Naive thymus-derived CD8-positive, alpha-beta T cell (primary cell): Measurements from ENCODE around the gene UBE2K. TPM values are rescaled to one million over a fixed set of nuclear protein-coding genes. Genes with fewer than 3 reads are reported as not detected.
"Not testable (repeated sequence)": the region's sequence is repeated elsewhere in the genome, so short reads cannot be mapped to it uniquely, and the experiment has no call there.

Experiments used
- ATAC-seq, 2 donors: fragments of 150-1000 bp; cut with Tn5 transposase in 1 of 2; sonication (Bioruptor Pico), chemical (Tn5 transposase) in 1 of 2; 1 replicate in 1 of 2; 2 replicates in 1 of 2; pipeline ENCODE4 v1.10.0; 2021; ENCODE audit warnings: mild to moderate bottlenecking in 2 of 2, moderate library complexity in 2 of 2
- POLR2A ChIA-PET: fragments of 350-600 bp; sonication (Branson Sonifier 250); formaldehyde crosslinking; loops from one replicate; lab custom pipeline; 2021; ENCODE audit warnings: antibody characterized with exemption; lab: Charles Lee
- DNase-seq, 10 donors: peaks; one replicate each; pipeline versions ENCODE4 v3.0.0 to v3.0.0-alpha.2; 2020 to 2022
- H3K27ac Mint-ChIP-seq, 10 donors: one replicate each; pipeline ENCODE4 v1.8.0; 2020 to 2022; ENCODE audit warnings: mild to moderate bottlenecking in 10 of 10, mixed read lengths in 10 of 10, moderate library complexity in 4 of 10, inconsistent platforms in 1 of 10
- H3K27me3 Mint-ChIP-seq, 5 donors: one replicate each; pipeline ENCODE4 v1.8.0; 2021 to 2022; ENCODE audit warnings: mixed read lengths in 5 of 5
- H3K36me3 Mint-ChIP-seq, 3 donors: one replicate each; pipeline ENCODE4 v1.8.0; 2020 to 2022; ENCODE audit warnings: mixed read lengths in 3 of 3, mild to moderate bottlenecking in 2 of 3, inconsistent platforms in 1 of 3
- H3K4me1 Mint-ChIP-seq, 4 donors: one replicate each; pipeline ENCODE4 v1.8.0; 2021 to 2022; ENCODE audit warnings: mixed read lengths in 4 of 4
- H3K4me3 Mint-ChIP-seq, 10 donors: one replicate each; pipeline ENCODE4 v1.8.0; 2020 to 2022; ENCODE audit warnings: mild to moderate bottlenecking in 10 of 10, mixed read lengths in 10 of 10, moderate library complexity in 6 of 10, inconsistent platforms in 1 of 10
- H3K9me3 Mint-ChIP-seq, 9 donors: one replicate each; pipeline ENCODE4 v1.8.0; 2020 to 2022; ENCODE audit warnings: mixed read lengths in 9 of 9, mild to moderate bottlenecking in 3 of 9, inconsistent platforms in 1 of 9, moderate library complexity in 1 of 9
- polyA plus RNA-seq, 3 donors: library from polyadenylated mRNA; unstranded; fragments of 300-500 nt; fragmentation: Illumina TruSeq; gene quantifications; one replicate each; pipeline ENCODE4 v1.2.3, GENCODE V29; 2021
- total RNA-seq, 8 experiments: library from RNA in 2 of 8; stranded (reverse) in 2 of 8; gene quantifications; one replicate each; pipeline ENCODE4 v1.2.3 and lab custom pipeline; 2021 to 2026

The UBE2K gene
- total and polyA plus RNA-seq, 5 experiments from 2014 or later = 39.6 to 67.5 (median 59.7) TPM

DNA sequence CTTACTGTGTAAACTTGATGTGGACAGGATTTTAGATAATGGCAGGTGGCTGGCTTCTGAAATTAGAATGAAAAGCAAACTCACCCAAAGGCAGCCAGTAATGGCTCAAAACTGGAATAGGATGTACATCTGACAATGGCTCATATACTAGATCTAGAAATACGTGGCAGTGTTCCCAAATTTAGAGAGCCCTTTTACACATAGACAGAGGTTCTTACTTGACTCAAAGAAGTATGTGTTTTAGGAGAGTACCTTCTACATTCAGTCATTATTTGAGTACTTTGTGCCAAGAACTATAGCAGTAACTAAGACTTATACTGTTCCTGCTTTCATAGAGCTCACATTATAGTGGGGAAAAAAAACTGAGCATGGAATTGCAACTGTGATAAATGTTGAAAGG is 48.0 kb downstream of the UBE2K start:
- ATAC-seq = no peak
- H3K4me3 Mint-ChIP-seq = no peak overlapping the region
- H3K27me3 Mint-ChIP-seq = no peaks in the 10 kb centered on the region
- no peak for DNase-seq
- POLR2A ChIA-PET = no interaction called here
- H3K27ac Mint-ChIP-seq = peak overlapping the region in 1 of 10 donors; percentile 29
- peaks cover 0 to 59% (median 4%) of the 10 kb centered on the region in 3 donors for H3K36me3 Mint-ChIP-seq
- peaks cover 0 to 8% (median 3%) of the 10 kb centered on the region in 4 donors for H3K4me1 Mint-ChIP-seq
- no peaks in the 10 kb centered on the region for H3K9me3 Mint-ChIP-seq

GRCh38 chr4:39750216-39750615 is 52.3 kb downstream of the UBE2K start:
- Mint-ChIP-seq H3K27ac (no peak overlapping the region), H3K4me1 (peaks cover 12 to 22% (median 19%) of the 10 kb centered on the region in 4 donors), H3K27me3 (no peaks in the 10 kb centered on the region), H3K4me3 (no peak overlapping the region), H3K9me3 (no peaks in the 10 kb centered on the region), H3K36me3 (peaks cover 0 to 57% (median 4%) of the 10 kb centered on the region in 3 donors)
- POLR2A ChIA-PET = no interaction called here
- ATAC-seq = no peak
- no peak for DNase-seq

- Mint-ChIP-seq H3K27me3 (no peaks in the 10 kb centered on the region), H3K9me3 (no peaks in the 10 kb centered on the region), H3K4me3 (no peak overlapping the region), H3K36me3 (peaks cover 0 to 61% (median 9%) of the 10 kb centered on the region in 3 donors), H3K4me1 (peaks cover 5 to 22% (median 18%) of the 10 kb centered on the region in 4 donors), H3K27ac (peak overlapping the region in 5 of 10 donors; percentile 8 to 46 (median 22))
- POLR2A ChIA-PET = no interaction called here
- DNase-seq = no peak
- no peak for ATAC-seq
These were observed 56.4 kb downstream of the UBE2K start for GRCh38 chr4:39754309-39754708.

DNA sequence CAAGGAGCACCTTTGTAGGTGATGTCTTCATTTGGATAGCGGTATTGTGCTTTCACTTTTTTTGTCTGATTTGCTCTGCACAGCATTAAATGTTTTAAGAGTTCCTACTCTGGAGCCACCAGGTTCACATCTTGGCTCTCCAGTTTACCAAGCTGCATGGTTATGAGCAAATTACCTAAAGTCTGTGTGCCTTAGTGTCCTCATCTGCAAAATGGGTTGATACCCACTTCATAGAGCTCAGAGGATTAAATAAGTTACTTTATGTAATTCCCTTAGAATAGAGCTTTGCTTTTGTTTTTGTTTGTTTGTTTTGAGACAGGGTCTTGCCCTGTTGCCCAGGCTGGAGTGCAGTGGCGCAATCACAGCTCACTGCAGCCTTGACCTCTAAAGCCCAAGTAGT is 58.2 kb downstream of the UBE2K start:
- Mint-ChIP-seq H3K4me1 (peaks cover 5 to 22% (median 18%) of the 10 kb centered on the region in 4 donors), H3K27me3 (no peaks in the 10 kb centered on the region), H3K9me3 (no peaks in the 10 kb centered on the region), H3K36me3 (peaks cover 0 to 64% (median 12%) of the 10 kb centered on the region in 3 donors), H3K4me3 (no peak overlapping the region), H3K27ac (peak overlapping the region in 1 of 10 donors; percentile 29)
- POLR2A ChIA-PET = no interaction called here
- DNase-seq = no peak
- no peak for ATAC-seq

GRCh38 chr4:39758176-39758575 is 60.2 kb downstream of the UBE2K start:
- Mint-ChIP-seq H3K36me3 (peaks cover 0 to 72% (median 18%) of the 10 kb centered on the region in 3 donors), H3K4me1 (peaks cover 3 to 17% (median 11%) of the 10 kb centered on the region in 4 donors), H3K4me3 (no peak overlapping the region), H3K27me3 (no peaks in the 10 kb centered on the region), H3K9me3 (no peaks in the 10 kb centered on the region), H3K27ac (peak overlapping the region in 2 of 10 donors; percentile 13 to 22)
- ATAC-seq (no peak), DNase-seq (no peak)
- POLR2A ChIA-PET = no interaction called here

DNA sequence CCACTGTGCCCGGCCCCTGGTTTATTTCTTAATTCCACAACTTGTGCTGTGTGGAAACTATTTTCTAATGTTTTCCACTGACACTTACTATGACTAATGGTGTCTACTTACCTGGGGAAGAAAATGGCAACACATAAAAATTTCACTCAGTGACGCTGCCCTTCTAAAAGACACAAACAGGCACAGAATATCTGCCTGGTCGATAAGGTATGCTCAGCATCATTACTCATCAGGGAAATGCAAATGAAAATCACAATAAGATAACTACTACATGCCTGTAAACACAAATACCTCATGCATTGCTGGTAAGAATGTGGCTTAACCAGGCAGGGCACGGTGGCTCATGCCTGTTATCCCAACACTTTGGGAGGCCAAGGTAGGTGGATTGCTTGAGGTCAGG is 61.6 kb downstream of the UBE2K start:
- H3K27me3 Mint-ChIP-seq = no peaks in the 10 kb centered on the region
- no peak for DNase-seq
- no peak for ATAC-seq
- peaks cover 0 to 8% (median 2%) of the 10 kb centered on the region in 4 donors for H3K4me1 Mint-ChIP-seq
- H3K27ac Mint-ChIP-seq = no peak overlapping the region
- H3K4me3 Mint-ChIP-seq = no peak overlapping the region
- no peaks in the 10 kb centered on the region for H3K9me3 Mint-ChIP-seq
- peaks cover 0 to 77% (median 18%) of the 10 kb centered on the region in 3 donors for H3K36me3 Mint-ChIP-seq
- POLR2A ChIA-PET = no interaction called here

DNA sequence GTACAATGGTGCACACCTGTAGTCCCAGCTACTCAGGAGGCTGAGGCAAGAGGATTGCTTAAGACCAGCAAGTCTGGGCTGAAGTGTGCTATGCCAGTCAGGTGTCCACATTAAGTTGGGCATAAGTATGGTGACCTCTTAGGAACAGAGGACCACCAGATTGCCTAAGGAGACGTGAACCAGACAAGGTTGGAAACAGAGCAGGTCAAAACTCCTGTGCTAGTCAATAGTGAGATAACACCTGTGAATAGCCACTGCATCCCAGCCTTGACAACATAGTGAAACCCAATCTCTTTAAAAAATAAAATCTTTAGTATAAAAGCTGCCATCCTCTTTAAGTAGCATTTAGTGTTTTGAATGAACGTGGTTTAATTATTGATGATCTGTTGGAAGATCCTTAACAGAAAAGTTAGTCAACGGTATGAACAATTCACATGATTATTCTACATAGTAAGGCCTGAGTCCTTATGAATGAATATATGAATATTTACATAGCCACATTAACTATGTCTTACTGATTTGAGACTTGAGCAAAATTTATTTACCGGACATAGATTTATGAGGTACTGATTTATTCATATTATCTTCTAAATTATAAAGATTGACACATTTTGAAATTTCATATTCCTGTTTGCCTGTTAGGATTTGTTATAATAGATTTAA is 63.2 kb downstream of the UBE2K start:
- Mint-ChIP-seq H3K4me1 (peaks cover 0 to 3% (median 0%) of the 10 kb centered on the region in 4 donors), H3K36me3 (peaks cover 0 to 79% (median 12%) of the 10 kb centered on the region in 3 donors), H3K4me3 (no peak overlapping the region), H3K27me3 (no peaks in the 10 kb centered on the region), H3K9me3 (no peaks in the 10 kb centered on the region), H3K27ac (no peak overlapping the region)
- POLR2A ChIA-PET = no interaction called here
- no peak for ATAC-seq
- no peak for DNase-seq

DNA sequence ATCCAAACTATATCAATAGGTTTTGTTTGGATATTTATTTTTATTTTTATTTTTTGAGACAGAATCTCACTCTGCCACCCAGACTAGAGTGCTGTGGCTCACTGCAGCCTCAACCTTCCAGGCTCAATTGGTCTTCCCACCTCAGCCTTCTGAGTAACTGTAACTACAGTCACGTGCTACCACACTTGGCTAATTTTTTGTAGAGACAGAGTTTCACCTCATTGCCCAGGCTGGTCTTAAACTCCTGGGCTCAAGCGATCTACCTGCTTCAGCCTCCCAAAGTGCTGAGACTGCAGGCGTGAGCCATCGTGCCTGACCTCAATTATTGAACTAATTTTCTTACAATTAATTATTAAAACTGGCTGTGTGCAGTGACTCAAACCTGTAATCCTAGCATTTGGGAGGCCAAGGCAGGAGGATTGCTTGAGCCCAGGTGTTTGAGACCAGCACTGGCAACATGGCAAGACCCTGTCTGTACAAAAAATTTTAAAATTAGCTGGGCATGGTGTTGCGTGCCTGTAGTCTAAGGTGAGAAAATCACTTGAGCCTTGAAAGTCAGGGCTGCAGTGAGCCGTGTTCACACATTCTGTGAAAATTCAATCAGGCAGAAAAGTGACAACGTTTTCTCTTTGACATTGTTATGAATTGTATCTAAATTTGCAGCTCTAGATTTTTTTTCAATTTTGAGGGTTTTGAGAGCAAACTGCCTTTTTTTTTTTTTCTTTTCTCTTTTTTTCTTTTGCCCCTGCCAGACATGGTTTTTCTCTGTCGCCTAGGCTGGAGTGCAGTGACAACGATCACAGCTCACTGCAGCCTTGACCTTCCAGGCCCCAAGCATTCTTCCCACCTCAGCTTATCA is 66.0 kb downstream of the UBE2K start:
- Mint-ChIP-seq H3K27ac (peak overlapping the region in 2 of 10 donors; percentile 25 to 67), H3K4me1 (peaks cover 0 to 3% (median 0%) of the 10 kb centered on the region in 4 donors), H3K4me3 (no peak overlapping the region), H3K27me3 (no peaks in the 10 kb centered on the region), H3K9me3 (no peaks in the 10 kb centered on the region), H3K36me3 (peaks cover 0 to 79% (median 15%) of the 10 kb centered on the region in 3 donors)
- POLR2A ChIA-PET = no interaction called here
- DNase-seq (no peak), ATAC-seq (no peak)

- Mint-ChIP-seq H3K9me3 (no peaks in the 10 kb centered on the region), H3K27me3 (no peaks in the 10 kb centered on the region), H3K36me3 (peaks cover 0 to 49% (median 5%) of the 10 kb centered on the region in 3 donors), H3K27ac (no peak overlapping the region), H3K4me3 (no peak overlapping the region), H3K4me1 (peaks cover 0 to 2% (median 0%) of the 10 kb centered on the region in 4 donors)
- POLR2A ChIA-PET = no interaction called here
- ATAC-seq (no peak), DNase-seq (no peak)
These were observed 72.1 kb downstream of the UBE2K start for GRCh38 chr4:39770005-39770404.

DNA sequence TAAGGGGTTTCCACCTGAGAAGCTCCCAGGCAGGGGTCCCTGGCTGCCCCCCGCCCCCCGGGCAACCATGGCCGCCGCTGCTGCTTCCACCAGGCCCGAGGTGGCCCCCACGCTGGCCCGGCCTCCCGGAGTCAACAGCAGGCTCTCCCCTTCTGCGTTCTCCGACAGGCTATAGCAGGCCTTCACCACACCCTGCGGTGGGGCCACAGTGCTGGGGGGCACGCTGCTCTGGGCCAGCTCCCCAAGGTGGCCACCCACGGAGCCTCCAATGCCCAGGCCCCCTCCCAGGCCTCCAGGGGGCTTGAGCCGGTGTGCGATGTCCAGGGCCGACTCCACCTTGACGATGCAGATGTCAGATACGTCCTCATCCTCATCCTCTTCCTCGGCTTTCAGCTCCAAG is 72.5 kb downstream of the UBE2K start:
- Mint-ChIP-seq H3K36me3 (peaks cover 0 to 51% (median 7%) of the 10 kb centered on the region in 3 donors), H3K4me1 (peaks cover 0 to 2% (median under 1%) of the 10 kb centered on the region in 4 donors), H3K27ac (no peak overlapping the region), H3K9me3 (no peaks in the 10 kb centered on the region), H3K4me3 (no peak overlapping the region), H3K27me3 (no peaks in the 10 kb centered on the region)
- POLR2A ChIA-PET = no interaction called here
- no peak for DNase-seq
- no peak for ATAC-seq

GRCh38 chr4:39770969-39771724 is 73.2 kb downstream of the UBE2K start:
- POLR2A ChIA-PET = no interaction called here
- DNase-seq (no peak), ATAC-seq (no peak)
- Mint-ChIP-seq H3K4me1 (peaks cover 0 to 7% (median 2%) of the 10 kb centered on the region in 4 donors), H3K36me3 (peaks cover 5 to 52% (median 11%) of the 10 kb centered on the region in 3 donors), H3K27me3 (no peaks in the 10 kb centered on the region), H3K4me3 (no peak overlapping the region), H3K9me3 (no peaks in the 10 kb centered on the region), H3K27ac (peak overlapping the region in 1 of 10 donors; percentile 24)

DNA sequence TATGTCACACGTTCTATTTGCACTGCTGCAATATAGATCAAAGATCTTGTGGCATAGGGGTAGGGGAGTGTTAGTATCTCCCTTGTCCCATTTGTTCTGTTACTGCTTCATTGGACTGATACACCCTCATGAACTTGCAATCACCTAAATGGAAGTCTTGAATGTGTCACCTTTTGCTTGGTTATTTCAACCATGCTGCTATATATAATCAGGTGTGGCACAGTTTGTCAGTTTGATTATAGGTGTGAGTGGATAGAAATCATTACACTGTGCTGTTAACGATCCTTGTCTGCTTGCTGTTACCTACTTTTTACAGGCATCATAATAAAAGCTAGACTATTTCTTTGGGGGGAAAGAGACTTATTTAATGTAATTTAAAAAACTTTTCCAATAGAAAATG is 84.1 kb downstream of the UBE2K start:
- H3K4me1 Mint-ChIP-seq, H3K9me3 Mint-ChIP-seq, H3K27ac Mint-ChIP-seq, H3K27me3 Mint-ChIP-seq, DNase-seq, ATAC-seq, H3K4me3 Mint-ChIP-seq, POLR2A ChIA-PET: not testable (repeated sequence)
- peaks cover 0 to 34% (median 3%) of the 10 kb centered on the region in 3 donors for H3K36me3 Mint-ChIP-seq
